Tibial nerve (tissue), 4 donors: ENCODE results near the gene NMNAT1. TPM values are rescaled to one million over a fixed set of nuclear protein-coding genes. Genes with fewer than 3 reads are reported as not detected.

ENCODE experiments used
- DNase-seq, 2 donors: peaks; one replicate each; pipeline ENCODE4 v3.0.0-alpha.2; 2019; ENCODE audit warnings: low spot score in 2 of 2
- H3K27ac ChIP-seq, 4 donors: fragments of 200-600 bp; sonication (generic) in 3 of 4; one replicate each; pipeline ENCODE4 v1.5.1; 2017 to 2019; ENCODE audit warnings: mild to moderate bottlenecking in 1 of 4
- H3K27me3 ChIP-seq, 2 donors: fragments of 200-600 bp; sonication (generic) in 1 of 2; one replicate each; pipeline versions ENCODE4 v1.5.1 to v1.6.0; 2017 to 2019
- H3K36me3 ChIP-seq, 3 donors: fragments of 200-600 bp; sonication (generic); one replicate each; pipeline ENCODE4 v1.5.1; 2018 to 2019
- H3K4me1 ChIP-seq, 4 donors: fragments of 200-600 bp; sonication (generic) in 3 of 4; one replicate each; pipeline ENCODE4 v1.5.1; 2017 to 2019
- H3K4me3 ChIP-seq, 4 donors: fragments of 200-600 bp; sonication (generic) in 3 of 4; one replicate each; pipeline ENCODE4 v1.5.1; 2017 to 2019; ENCODE audit warnings: mild to moderate bottlenecking in 1 of 4, moderate library complexity in 1 of 4
- H3K9me3 ChIP-seq, 4 donors: fragments of 200-600 bp; sonication (generic) in 3 of 4; one replicate each; pipeline ENCODE4 v1.5.1; 2017 to 2019
- EP300 ChIP-seq, 2 donors: sonication (generic); formaldehyde crosslinking; IDR thresholded peaks; one replicate each; pipeline ENCODE4 v1.6.1; 2017; ENCODE audit warnings: antibody characterized with exemption in 2 of 2, mild to moderate bottlenecking in 1 of 2
- POLR2A ChIP-seq, 2 donors: fragments of 450-650 bp; IDR thresholded peaks; one replicate each; pipeline ENCODE4 v1.6.1; 2017; ENCODE audit warnings: antibody characterized with exemption in 2 of 2, mild to moderate bottlenecking in 2 of 2, moderate library complexity in 2 of 2
- WGBS, 2 donors: methylation state at CpG; one replicate each; pipeline ENCODE4 v1.1.5; 2018; 5-methylcytosine and 5-hydroxymethylcytosine counted together
- total RNA-seq, 4 donors: library from RNA; depleted of rRNA; stranded (reverse); fragments of >200 nt; gene quantifications; one replicate each; pipeline ENCODE4 v1.1.0, GENCODE V29; 2016
- TF ChIP-seq, protein P1 (sequence below), 5 experiments: fragments of 200-600 bp in 3 of 5; fragments of 450-650 bp in 2 of 5; sonication (generic) in 3 of 5; IDR thresholded peaks; one replicate each; pipeline ENCODE4 v1.5.1; 2016 to 2019; ENCODE audit warnings: antibody characterized with exemption in 5 of 5, mild to moderate bottlenecking in 3 of 5, moderate library complexity in 2 of 5

Gene NMNAT1
- total RNA-seq, 4 donors from 2014 or later, result 3.8 to 6.0 (median 4.6) TPM

DNA sequence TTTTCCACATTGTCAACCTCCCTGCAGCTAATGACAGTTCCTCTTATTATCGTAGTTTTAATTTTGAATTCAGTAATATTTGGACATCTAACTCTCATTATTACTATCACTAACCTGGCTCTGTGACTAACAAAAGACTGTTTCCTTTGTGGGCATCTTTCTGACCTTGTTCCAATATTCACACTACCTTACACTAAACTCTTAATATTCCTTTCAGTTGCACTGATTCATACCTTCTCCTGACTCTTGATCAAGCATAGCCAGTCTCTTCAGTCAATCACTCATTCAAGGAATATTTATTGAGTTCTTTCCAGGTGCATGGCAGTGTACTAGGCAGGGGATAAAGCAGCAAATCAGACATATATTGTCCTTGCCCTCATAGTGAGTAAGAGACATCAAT, 25.4 kb upstream of the NMNAT1 start:
- Histone ChIP-seq H3K27ac (no peak overlapping the region), H3K9me3 (no peaks in the 10 kb centered on the region), H3K4me3 (no peak overlapping the region), H3K27me3 (no peaks in the 10 kb centered on the region), H3K4me1 (no peaks in the 10 kb centered on the region), H3K36me3 (no peaks in the 10 kb centered on the region)
- 84 to 89% methylated on average over 1 of the region's 1 CpG for WGBS, 2 donors
- TF ChIP-seq, protein P1, sequence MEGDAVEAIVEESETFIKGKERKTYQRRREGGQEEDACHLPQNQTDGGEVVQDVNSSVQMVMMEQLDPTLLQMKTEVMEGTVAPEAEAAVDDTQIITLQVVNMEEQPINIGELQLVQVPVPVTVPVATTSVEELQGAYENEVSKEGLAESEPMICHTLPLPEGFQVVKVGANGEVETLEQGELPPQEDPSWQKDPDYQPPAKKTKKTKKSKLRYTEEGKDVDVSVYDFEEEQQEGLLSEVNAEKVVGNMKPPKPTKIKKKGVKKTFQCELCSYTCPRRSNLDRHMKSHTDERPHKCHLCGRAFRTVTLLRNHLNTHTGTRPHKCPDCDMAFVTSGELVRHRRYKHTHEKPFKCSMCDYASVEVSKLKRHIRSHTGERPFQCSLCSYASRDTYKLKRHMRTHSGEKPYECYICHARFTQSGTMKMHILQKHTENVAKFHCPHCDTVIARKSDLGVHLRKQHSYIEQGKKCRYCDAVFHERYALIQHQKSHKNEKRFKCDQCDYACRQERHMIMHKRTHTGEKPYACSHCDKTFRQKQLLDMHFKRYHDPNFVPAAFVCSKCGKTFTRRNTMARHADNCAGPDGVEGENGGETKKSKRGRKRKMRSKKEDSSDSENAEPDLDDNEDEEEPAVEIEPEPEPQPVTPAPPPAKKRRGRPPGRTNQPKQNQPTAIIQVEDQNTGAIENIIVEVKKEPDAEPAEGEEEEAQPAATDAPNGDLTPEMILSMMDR (IDR thresholded peaks at IDR 0.05), result no peak
- TF ChIP-seq POLR2A (IDR thresholded peaks at IDR 0.05) (no peak), EP300 (IDR thresholded peaks at IDR 0.05) (no peak)
- no peak for DNase-seq

DNA sequence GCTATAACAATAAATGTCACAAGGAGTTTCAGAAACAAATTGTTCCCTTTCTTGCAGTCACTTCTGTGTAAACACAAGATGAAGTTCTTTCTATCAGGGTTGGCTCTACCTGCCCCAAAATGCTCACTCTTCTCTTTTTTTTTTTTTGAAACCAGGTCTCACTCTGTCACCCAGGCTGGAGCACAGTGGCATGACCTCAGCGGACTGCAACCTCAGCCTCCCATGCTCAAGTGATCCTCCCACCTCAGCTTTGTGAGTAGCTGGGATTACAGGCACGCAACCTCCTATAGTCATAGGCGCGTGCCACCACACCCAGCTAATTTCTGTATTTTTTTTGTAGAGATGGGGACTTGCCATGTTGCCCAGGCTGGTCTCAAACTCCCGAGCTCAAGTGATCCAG, 22.7 kb upstream of the NMNAT1 start:
- WGBS, 2 donors, result 94 to 97% methylated on average over 5 of the region's 5 CpGs
- DNase-seq, result no peak

DNA sequence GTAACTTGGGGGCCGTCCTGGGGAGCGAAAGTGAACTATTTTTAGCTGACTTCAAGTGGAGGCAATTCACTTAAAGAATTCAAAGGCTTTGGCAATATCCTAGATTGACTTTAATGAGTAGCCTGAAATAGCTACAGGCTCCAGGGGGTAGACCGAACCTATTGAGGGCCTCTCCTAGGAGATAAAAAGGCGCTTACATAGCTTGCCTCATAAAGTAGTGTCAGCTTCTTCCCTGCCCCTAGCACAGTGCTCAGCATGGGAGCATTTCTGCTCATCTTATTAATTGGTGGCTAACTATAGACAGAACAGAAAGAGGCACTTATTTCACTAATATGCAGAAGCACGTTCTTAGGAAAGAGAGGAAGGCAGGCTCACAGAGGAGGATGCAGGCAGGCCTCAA, 20.9 kb upstream of the NMNAT1 start:
- TF ChIP-seq POLR2A (IDR thresholded peaks at IDR 0.05) (no peak), EP300 (IDR thresholded peaks at IDR 0.05) (no peak)
- TF ChIP-seq, protein P1 (IDR thresholded peaks at IDR 0.05), result no peak
- H3K27me3 ChIP-seq, result no peaks in the 10 kb centered on the region
- H3K4me1 ChIP-seq, result no peaks in the 10 kb centered on the region
- no peak overlapping the region for H3K4me3 ChIP-seq
- H3K36me3 ChIP-seq, result peaks cover 0 to 3% (median 0%) of the 10 kb centered on the region in 3 donors
- WGBS, 2 donors, result 64 to 73% methylated on average over 5 of the region's 5 CpGs
- H3K9me3 ChIP-seq, result no peaks in the 10 kb centered on the region
- DNase-seq, result no peak
- no peak overlapping the region for H3K27ac ChIP-seq

More for the DNA sequence above, 22.7 kb upstream of the NMNAT1 start:
- no peak for TF ChIP-seq EP300 (IDR thresholded peaks at IDR 0.05)
- TF ChIP-seq, protein P1 (IDR thresholded peaks at IDR 0.05), result no peak
- TF ChIP-seq POLR2A (IDR thresholded peaks at IDR 0.05), result no peak
- Histone ChIP-seq H3K36me3 (no peaks in the 10 kb centered on the region), H3K4me1 (no peaks in the 10 kb centered on the region), H3K27me3 (no peaks in the 10 kb centered on the region), H3K27ac (no peak overlapping the region), H3K9me3 (no peaks in the 10 kb centered on the region), H3K4me3 (no peak overlapping the region)

DNA sequence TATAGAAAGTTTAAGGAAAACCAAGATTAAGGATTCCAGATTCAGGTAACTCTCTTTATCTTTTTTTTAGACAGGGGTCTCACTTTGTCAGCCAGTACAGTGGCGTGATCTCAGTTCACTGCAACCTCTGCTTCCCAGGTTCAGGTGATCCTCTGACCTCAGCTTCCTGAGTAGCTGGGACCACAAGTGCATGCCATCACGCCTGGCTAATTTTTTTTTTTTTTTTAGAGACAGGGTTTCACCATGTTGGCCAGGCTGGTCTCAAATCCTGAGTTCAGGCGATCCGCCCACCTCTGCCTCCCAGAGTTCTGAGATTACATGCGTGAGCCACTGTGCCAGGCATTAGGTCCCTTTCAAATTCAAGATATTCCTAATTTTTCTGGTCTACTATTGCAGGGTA, 16.0 kb upstream of the NMNAT1 start:
- 88 to 95% methylated on average over 5 of the region's 5 CpGs for WGBS, 2 donors
- Histone ChIP-seq H3K27me3 (no peaks in the 10 kb centered on the region), H3K9me3 (no peaks in the 10 kb centered on the region), H3K4me1 (peaks cover 0 to 8% (median 0%) of the 10 kb centered on the region in 4 donors), H3K27ac (no peak overlapping the region), H3K36me3 (peaks cover 0 to 36% (median 0%) of the 10 kb centered on the region in 3 donors), H3K4me3 (no peak overlapping the region)
- TF ChIP-seq EP300 (IDR thresholded peaks at IDR 0.05) (no peak), POLR2A (IDR thresholded peaks at IDR 0.05) (no peak)
- DNase-seq, result no peak

DNA sequence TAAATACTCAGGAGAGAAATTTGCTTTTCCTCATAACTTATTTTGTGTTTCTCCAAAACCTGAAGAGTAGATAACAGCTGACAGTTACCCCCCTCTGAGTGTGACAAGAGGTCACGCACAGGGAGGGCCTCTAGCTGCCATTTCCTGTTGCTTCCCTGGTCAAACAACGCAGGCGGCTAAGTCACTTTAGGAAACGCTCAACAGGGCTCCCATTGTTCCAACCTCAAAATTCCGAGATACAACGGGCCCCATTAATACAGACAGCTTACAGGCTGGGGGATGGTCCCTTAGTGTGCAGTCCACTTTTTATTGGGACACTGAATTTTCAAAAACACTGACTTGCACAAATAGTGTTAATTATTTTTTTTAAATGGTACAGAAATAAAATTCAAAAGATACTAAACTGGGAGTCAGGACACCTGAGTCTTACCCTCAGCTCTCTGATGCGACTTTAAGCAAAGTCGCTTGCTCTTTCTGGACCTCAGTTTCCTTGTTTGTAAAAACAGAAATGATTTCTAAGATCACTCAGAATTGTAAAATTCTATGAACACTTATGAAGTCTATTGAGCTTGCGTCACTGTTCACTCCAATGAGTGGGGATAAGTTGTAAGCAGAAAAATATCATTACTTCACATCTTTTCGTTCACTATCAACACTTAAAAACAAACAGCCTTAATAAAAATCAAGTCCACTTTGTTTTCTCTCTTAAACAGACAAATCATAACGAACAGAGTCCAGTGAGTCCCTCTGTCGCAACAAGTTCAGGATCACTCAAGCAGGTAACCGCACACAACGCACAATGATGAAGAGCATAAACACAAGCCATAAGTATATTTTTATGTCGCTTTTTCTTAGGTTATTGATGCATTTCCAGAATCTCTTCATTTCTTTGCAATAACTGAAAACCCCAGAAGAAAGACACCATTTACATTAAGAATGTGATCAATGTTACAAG, 13.6 kb upstream of the NMNAT1 start:
- peaks cover 0 to 53% (median 4%) of the 10 kb centered on the region in 3 donors for H3K36me3 ChIP-seq

More for the DNA sequence above, 13.6 kb upstream of the NMNAT1 start:
- peak in 1 of 2 donors; percentile 47 for TF ChIP-seq EP300 (IDR thresholded peaks at IDR 0.05)
- TF ChIP-seq, protein P1 (IDR thresholded peaks at IDR 0.05), result no peak
- TF ChIP-seq POLR2A (IDR thresholded peaks at IDR 0.05), result no peak
- Histone ChIP-seq H3K27ac (peak overlapping the region; percentile 23 to 76 (median 54)), H3K9me3 (no peaks in the 10 kb centered on the region), H3K27me3 (no peaks in the 10 kb centered on the region), H3K4me3 (no peak overlapping the region), H3K4me1 (peaks cover 0 to 8% (median 0%) of the 10 kb centered on the region in 4 donors)
- WGBS, 2 donors, result 45 to 56% methylated on average over 15 of the region's 15 CpGs
- DNase-seq, result no peak
